ENCODE measurements around the gene TEX2. TPM values are rescaled to one million over a fixed set of nuclear protein-coding genes. Genes with fewer than 3 reads are reported as not detected.
"Not testable (repeated sequence)": the region's sequence is repeated elsewhere in the genome, so short reads cannot be mapped to it uniquely, and the experiment has no call there.

TEX2 gene
- total RNA-seq, 3 donors from 2014 or later, result 27.5 to 38.5 (median 30.2) TPM

DNA sequence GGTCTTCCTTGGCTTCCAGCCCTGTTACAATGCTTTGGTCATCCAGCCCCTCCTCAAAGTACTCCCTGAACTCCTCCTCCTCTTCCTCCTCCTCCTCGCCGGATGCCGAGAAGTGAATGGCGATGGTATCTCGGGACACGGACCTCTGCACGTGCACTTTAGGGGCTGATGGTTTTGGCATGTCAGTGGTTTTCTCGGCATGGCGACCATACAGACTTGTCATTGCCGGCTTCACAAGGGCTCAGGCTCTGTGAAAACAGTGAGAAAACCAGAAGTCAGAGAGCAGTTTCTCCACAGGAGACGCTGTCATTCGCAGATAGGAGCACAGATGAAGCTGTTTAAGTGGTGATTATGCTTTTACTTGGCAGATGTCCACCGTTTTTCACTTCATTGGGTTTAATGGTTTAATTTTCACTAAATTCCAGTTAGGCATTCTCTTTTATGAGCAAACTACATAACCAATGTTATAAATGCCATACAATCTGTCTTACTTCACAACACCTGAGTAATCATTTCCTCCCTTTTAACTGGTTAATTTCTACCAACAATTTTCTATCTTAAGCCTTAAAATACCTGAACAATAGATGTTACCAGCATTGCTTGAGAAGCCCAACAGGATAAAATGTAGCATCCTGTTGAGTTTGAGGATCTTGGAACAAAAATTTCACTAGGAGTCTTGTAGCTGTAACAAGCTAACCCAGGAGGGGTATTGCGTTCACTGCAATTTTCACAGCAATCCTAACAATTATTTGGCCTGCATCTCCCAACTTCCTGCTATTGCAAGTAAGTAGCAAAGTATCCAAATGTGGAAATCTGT, 48.9 kb downstream of the TEX2 start:
- DNase-seq, result no peak
- Histone ChIP-seq H3K9me3 (no peaks in the 10 kb centered on the region), H3K36me3 (ENCODE audit: low read depth) (no peaks in the 10 kb centered on the region), H3K4me1 (ENCODE audit: low read depth) (peaks cover 36% of the 10 kb centered on the region), H3K4me3 (no peak overlapping the region)
- TF ChIP-seq, protein P1, sequence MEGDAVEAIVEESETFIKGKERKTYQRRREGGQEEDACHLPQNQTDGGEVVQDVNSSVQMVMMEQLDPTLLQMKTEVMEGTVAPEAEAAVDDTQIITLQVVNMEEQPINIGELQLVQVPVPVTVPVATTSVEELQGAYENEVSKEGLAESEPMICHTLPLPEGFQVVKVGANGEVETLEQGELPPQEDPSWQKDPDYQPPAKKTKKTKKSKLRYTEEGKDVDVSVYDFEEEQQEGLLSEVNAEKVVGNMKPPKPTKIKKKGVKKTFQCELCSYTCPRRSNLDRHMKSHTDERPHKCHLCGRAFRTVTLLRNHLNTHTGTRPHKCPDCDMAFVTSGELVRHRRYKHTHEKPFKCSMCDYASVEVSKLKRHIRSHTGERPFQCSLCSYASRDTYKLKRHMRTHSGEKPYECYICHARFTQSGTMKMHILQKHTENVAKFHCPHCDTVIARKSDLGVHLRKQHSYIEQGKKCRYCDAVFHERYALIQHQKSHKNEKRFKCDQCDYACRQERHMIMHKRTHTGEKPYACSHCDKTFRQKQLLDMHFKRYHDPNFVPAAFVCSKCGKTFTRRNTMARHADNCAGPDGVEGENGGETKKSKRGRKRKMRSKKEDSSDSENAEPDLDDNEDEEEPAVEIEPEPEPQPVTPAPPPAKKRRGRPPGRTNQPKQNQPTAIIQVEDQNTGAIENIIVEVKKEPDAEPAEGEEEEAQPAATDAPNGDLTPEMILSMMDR (IDR thresholded peaks at IDR 0.05), result no peak
- ATAC-seq, result peak; percentile 6
- intact Hi-C loops (cut with DNase I, micrococcal nuclease), result no loop called here

DNA sequence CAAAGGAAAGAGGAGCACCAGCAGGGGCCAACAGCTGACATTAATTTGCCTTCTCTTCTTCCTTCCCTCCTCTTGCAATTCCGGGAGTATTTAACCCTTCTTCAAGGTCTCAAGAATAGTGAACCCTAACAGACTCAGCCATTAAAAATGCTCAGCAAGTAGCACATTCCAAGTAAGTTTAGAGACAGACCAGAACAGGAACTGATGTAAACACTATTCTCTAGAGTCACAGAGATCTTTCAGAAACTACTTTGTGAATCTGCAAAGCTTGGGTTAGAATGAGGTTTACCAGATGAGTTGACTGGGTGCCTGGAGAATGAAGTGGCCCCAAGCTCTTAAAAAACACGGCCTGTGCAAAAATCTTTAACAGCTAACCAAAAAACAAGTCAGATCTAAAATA, 50.9 kb downstream of the TEX2 start:
- DNase-seq (no peak), ATAC-seq (no peak)
- Histone ChIP-seq H3K4me1 (ENCODE audit: low read depth) (peaks cover 32% of the 10 kb centered on the region), H3K36me3 (ENCODE audit: low read depth) (no peaks in the 10 kb centered on the region), H3K4me3 (no peak overlapping the region), H3K9me3 (no peaks in the 10 kb centered on the region)
- intact Hi-C loops (cut with DNase I, micrococcal nuclease), result no loop called here
- TF ChIP-seq, protein P1 (IDR thresholded peaks at IDR 0.05), result no peak

DNA sequence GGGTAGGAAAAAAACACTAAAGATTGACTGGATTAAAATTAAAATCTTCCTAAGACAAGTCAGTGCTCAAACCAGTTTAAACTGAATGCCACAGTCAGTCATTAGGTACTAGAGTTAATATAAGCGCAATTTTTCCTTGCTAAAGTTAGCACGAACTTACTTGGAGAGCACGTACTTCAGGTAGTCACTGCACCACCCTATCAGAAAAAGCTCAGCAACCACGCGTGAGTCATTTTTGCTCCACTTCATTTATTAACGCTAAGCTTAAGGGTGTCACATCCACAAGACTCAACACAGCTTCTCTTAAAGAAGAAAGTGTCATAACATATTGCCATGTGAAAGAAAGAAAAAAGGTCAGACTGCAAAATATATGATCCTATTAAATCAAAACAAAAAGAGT, 53.1 kb downstream of the TEX2 start:
- Histone ChIP-seq H3K9me3 (no peaks in the 10 kb centered on the region), H3K4me3 (no peak overlapping the region), H3K36me3 (ENCODE audit: low read depth) (no peaks in the 10 kb centered on the region), H3K4me1 (ENCODE audit: low read depth) (peaks cover 15% of the 10 kb centered on the region)
- ATAC-seq (no peak), DNase-seq (no peak)
- TF ChIP-seq, protein P1 (IDR thresholded peaks at IDR 0.05), result no peak
- intact Hi-C loops (cut with DNase I, micrococcal nuclease), result no loop called here

DNA sequence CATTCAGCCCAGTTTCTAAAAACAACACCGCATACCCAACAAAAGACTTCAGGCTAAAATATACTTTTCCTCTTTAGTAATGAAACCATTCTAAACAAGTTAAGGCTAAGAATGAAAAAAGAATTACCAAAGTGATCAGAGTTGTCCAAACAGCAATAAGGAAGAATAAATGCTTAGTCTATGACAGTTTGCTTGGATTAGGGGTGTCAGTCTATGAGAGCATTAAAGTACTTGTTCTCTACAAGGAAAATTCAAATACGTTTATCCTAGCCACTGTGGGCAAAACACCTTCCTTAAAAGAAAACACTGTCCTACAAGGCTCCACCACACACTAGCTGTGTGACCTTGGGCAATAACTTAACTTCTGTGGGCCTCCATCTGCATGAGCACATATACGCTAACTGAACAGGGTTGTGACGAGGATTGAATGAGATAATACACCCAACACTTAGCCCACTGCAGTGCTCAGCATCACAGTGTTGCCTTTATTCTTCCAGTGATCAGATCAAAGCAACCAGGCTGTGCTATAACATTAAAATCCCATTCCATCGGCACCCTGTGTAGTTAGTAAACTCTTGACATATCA, 53.6 kb downstream of the TEX2 start:
- Histone ChIP-seq H3K36me3 (ENCODE audit: low read depth) (no peaks in the 10 kb centered on the region), H3K4me1 (ENCODE audit: low read depth) (peaks cover 10% of the 10 kb centered on the region), H3K9me3 (no peaks in the 10 kb centered on the region), H3K4me3 (no peak overlapping the region)
- TF ChIP-seq, protein P1 (IDR thresholded peaks at IDR 0.05), result no peak
- ATAC-seq (peak; percentile 58), DNase-seq (no peak)
- intact Hi-C loops (cut with DNase I, micrococcal nuclease), result no loop called here

DNA sequence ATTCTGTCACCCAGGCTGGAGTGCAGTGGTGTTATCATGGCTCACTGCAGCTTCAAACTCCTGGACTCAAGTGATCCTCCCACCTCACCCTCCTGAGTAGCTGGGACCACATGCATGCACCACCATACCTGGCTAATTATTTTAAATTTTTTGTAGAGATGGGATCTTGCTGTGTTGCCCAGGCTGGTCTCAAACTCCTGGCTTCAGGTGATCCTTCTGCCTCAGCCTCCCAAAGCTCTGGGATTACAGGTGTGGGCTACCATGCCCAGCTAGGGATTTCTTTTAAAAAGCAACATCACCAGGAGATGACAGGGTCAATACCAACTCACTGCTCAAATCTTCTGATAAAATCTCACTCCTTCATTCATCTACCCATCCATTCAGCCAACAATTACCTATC, 54.4 kb downstream of the TEX2 start:
- H3K4me1 ChIP-seq (ENCODE audit: low read depth); H3K36me3 ChIP-seq (ENCODE audit: low read depth); intact Hi-C loops (cut with DNase I, micrococcal nuclease); DNase-seq; H3K4me3 ChIP-seq; H3K9me3 ChIP-seq; ATAC-seq: not testable (repeated sequence)

DNA sequence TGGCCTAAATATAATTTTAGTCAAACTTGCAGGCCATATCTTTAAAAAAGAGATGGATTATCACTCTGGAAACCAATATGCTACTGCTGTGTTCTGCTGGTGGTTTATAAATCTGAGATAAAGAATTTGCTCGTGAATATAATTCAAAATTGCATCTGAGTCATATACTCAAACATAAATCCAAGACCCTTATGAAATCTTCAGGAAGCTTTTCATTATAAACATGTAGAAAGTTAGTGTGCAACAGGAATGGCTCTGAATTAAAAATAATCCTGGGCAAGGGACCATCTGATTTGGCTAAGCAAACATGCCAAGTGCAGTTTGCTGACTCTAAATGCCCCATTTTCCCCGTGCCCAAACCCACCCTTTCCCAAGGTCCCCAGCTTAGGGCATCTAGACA, 57.3 kb downstream of the TEX2 start:
- DNase-seq, result no peak
- H3K4me3 ChIP-seq, result no peak overlapping the region
- no peaks in the 10 kb centered on the region for H3K9me3 ChIP-seq
- H3K36me3 ChIP-seq (ENCODE audit: low read depth), result no peaks in the 10 kb centered on the region
- TF ChIP-seq, protein P1 (IDR thresholded peaks at IDR 0.05), result no peak
- H3K4me1 ChIP-seq (ENCODE audit: low read depth), result peaks cover 11% of the 10 kb centered on the region
- intact Hi-C loops (cut with DNase I, micrococcal nuclease), result no loop called here
- no peak for ATAC-seq
